ENCODE data around the gene SNCG.

- no peak for TF ChIP-seq SP1 (IDR thresholded peaks at IDR 0.05; ENCODE audit: low read depth, low read length)
- no peak for TF ChIP-seq EZH2 (IDR thresholded peaks at IDR 0.05; ENCODE audit: low read depth, low read length, severe bottlenecking)
- TF ChIP-seq FOSL1 (IDR thresholded peaks at IDR 0.05; ENCODE audit: insufficient read depth, low read depth, low read length): no peak
- no peak; the same call in 1 of the 2 replicates for TF ChIP-seq KDM1A (IDR thresholded peaks at IDR 0.05; ENCODE audit: borderline replicate concordance, low read length)
Observed at GRCh38 chr10:86956848-86957448, 1.5 kb upstream of the SNCG start.

Measured in H1 (cell line).